GM21526 (cell line): ENCODE measurements around the gene EDN1.

Experiments used
- ATAC-seq: cut with Tn5 transposase; IDR thresholded peaks from one replicate; pipeline ENCODE4 v1.9.1; 2021; ENCODE audit warnings: moderate library complexity; ENCODE audit not compliant: unreplicated experiment, low FRiP score

Gene EDN1

GRCh38 chr6:12266571-12266970, 23.6 kb upstream of the EDN1 start:
- ATAC-seq, result no peak

- ATAC-seq, result no peak
Observed at GRCh38 chr6:12269110-12269509, 21.1 kb upstream of the EDN1 start.

GRCh38 chr6:12270551-12271230, 19.5 kb upstream of the EDN1 start:
- no peak for ATAC-seq

- no peak for ATAC-seq
Observed at GRCh38 chr6:12271594-12271993, 18.6 kb upstream of the EDN1 start.

GRCh38 chr6:12271997-12272396, 18.2 kb upstream of the EDN1 start:
- no peak for ATAC-seq

GRCh38 chr6:12275107-12275506, 15.1 kb upstream of the EDN1 start:
- no peak for ATAC-seq

GRCh38 chr6:12276930-12277315, 13.2 kb upstream of the EDN1 start:
- ATAC-seq, result no peak

GRCh38 chr6:12277386-12277785, 12.8 kb upstream of the EDN1 start:
- no peak for ATAC-seq

GRCh38 chr6:12278915-12279314, 11.2 kb upstream of the EDN1 start:
- ATAC-seq, result no peak

- no peak for ATAC-seq
Observed at GRCh38 chr6:12279322-12280091, 10.7 kb upstream of the EDN1 start.

- no peak for ATAC-seq
Observed at GRCh38 chr6:12280458-12280857, 9.7 kb upstream of the EDN1 start.

- ATAC-seq, result no peak
Observed at GRCh38 chr6:12280902-12281301, 9.3 kb upstream of the EDN1 start.

GRCh38 chr6:12283904-12284303, 6.3 kb upstream of the EDN1 start:
- ATAC-seq, result no peak

- ATAC-seq, result no peak
Observed at GRCh38 chr6:12286373-12287110, 3.6 kb upstream of the EDN1 start.

GRCh38 chr6:12288211-12288618, 1.9 kb upstream of the EDN1 start:
- no peak for ATAC-seq

GRCh38 chr6:12288914-12289313, 1.2 kb upstream of the EDN1 start:
- ATAC-seq, result no peak

GRCh38 chr6:12289365-12289919, 719 bp upstream of the EDN1 start:
- no peak for ATAC-seq

- no peak for ATAC-seq
Observed at GRCh38 chr6:12291071-12291838, 1.1 kb downstream of the EDN1 start.

GRCh38 chr6:12291839-12292604, 1.9 kb downstream of the EDN1 start:
- no peak for ATAC-seq
